Measurements from ENCODE around the gene SPNS2.
"Not testable (repeated sequence)": the region's sequence is repeated elsewhere in the genome, so short reads cannot be mapped to it uniquely, and the experiment has no call there.

SPNS2 gene

DNA sequence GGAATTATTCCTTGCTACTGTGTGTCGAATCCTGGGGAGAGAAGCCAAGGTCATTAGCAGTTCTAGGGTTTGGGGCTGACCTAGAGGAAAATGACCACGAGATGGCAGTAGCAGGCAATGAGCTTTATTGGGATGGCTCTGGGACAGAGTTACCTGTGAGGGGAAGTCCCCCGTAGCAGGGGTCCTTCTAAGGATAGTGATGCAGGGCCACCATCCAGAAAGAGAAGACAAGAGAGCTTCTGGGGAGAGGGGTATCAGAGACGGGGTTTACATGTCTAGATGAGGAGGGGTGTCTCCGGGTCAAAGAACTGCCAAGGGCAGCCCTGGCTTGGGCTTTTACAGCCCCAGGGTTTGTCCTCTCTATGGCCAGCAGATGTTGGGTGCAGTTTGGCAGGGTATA lies 68.1 kb downstream of the SPNS2 start:
- DNase-seq (ENCODE audit: low read depth in 3 of 3), result peak in 2 of 3 experiments; percentile 19 to 49

DNA sequence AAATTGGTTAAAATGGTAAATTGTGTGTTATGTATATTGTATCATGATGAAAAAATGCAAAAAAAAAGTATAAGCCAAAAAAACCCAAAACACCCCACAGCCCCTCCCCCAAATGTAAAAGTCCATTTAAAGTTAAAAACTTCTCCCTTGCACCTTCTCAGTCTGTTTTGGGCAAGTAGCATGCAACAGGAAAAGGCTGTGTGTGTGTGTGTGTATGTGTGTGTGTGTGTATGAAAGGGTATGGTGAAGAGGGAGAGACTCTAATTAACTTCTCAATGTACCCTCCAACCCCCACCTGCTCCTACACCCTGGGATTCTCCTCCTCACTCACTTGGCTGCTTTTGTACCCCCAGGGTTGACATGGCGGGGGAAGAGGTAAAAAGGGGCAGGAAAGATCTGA lies 70.9 kb downstream of the SPNS2 start:
- DNase-seq (ENCODE audit: low read depth in 3 of 3), result no peak

GRCh38 chr17:4572131-4572530 lies 73.5 kb downstream of the SPNS2 start:
- DNase-seq (ENCODE audit: low read depth in 3 of 3), result no peak

DNA sequence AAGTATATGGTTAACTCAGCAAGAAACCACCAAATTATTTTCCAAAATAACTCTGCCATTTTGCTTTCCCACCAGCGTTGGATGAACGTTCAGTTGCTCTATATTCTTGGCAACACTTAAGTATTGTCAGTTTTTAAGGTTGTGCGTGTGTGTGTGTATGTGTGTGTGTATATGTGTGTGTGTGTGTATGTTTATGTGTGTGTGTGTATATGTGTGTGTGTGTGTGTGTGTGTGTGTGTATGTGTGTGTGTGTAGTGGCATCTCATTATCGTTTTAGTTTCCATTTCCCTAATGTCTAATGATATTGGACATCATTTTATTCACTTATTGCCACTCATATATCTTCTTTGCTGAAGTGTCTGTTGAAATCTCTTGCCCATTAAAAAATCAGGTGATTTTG lies 74.4 kb downstream of the SPNS2 start:
- no peak for DNase-seq (ENCODE audit: low read depth in 3 of 3)

GRCh38 chr17:4573669-4574068 lies 75.0 kb downstream of the SPNS2 start:
- DNase-seq (ENCODE audit: low read depth in 3 of 3), result peak; percentile 50 to 67 (median 59)

DNA sequence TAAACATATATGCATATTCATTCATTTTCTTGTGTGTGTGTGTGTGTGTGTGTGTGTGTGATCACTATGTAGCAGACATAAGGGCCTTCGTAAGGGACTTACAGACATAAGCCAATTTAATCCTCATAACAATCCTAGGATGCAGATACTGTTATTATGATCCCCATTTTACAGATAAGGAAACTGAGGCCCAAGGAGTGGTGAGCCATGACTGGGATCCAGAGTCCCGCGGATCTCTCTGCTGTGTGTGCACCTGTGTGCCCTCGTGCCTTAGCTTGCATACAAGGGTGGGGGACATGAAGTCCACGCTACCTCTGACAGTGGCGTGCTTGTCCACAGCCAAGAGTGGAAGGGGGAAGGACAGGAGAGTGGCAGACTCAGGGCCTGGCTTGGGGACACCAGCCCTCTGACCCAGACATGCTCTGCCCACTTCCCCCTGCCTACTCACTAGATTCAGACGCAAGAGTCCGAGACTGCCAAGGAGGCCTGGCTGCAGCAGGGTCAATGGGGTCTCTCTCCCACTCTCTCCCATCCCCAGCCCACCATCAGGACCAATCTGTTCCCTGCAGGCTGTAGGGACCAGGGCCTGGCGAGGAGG lies 75.9 kb downstream of the SPNS2 start:
- no peak for DNase-seq (ENCODE audit: low read depth in 3 of 3)

- no peak for DNase-seq (ENCODE audit: low read depth in 3 of 3)
Observed at GRCh38 chr17:4576161-4576558, 77.5 kb downstream of the SPNS2 start.

- DNase-seq (ENCODE audit: low read depth in 3 of 3), result no peak
Observed at GRCh38 chr17:4576729-4577322, 78.1 kb downstream of the SPNS2 start.

DNA sequence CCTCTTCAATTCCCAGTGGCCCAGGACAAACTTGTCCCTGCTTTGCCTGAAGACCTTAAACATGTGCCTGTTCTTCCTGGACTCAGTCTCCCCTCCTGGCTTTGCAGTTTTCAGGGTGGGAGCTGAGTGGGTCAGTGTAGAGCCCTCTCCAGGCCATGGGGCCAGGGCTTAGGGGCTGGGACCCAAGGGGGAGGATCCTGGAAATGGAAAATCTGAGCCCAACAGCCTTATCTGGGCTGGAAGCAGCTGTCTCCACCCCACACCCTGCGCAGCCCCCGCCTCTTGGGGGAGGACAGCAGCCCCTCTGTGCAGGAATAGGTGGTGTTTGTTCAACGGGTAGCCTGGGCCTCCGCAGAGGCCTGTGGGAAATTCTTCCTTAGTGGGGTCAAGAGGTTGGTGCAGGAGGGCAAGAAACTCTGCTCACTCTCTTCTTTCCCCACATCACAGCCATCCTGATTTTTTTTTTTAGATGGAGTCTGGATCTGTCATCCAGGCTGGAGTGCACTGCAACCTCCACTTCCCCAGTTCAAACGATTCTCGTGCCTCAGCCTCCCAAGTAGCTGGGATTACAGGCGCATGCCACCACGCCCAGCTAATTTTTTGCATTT lies 78.8 kb downstream of the SPNS2 start:
- DNase-seq (ENCODE audit: low read depth in 3 of 3), result no peak

GRCh38 chr17:4578349-4578748 lies 79.7 kb downstream of the SPNS2 start:
- not testable (repeated sequence) for DNase-seq (ENCODE audit: low read depth in 3 of 3)

DNA sequence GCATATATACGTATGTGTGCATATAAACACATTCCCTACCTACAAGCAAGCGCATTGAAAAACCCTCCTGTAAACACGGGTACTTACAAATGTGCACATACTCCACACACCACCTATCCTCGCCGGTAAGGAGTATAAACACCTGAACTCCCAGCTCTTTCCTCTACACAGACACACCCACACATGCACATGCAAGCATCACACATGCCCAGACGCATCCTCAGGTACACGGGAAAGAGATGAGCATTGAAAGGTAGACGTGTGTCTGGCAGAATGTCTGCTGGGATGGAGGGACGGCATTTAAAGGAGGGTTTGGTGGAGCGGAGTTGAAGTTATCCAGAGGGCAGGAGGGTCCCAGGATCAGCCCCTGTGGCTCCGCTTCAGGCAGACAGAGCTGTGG lies 81.0 kb downstream of the SPNS2 start:
- DNase-seq (ENCODE audit: low read depth in 3 of 3), result no peak

GRCh38 chr17:4580291-4580690 lies 81.6 kb downstream of the SPNS2 start:
- DNase-seq (ENCODE audit: low read depth in 3 of 3), result no peak

DNA sequence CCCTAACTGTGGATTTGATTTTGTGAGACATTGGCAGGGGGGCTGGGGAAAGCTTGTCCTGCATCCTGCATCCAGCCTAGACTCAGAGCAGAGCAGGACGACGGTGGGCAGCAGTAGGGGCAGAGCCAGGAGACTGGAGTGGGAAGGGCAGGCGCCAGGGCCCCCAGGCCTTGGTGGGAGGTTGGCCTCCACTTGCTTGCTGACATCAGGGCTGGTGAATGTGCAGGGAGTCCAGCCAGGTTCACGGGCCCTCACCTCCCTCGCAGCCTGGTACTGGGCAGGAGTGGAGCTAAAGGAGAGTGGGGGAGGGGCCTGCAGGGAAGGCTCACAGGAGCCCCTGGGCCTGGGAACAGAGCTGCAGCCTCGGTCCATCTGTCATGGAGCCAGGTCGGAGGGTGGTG lies 83.4 kb downstream of the SPNS2 start:
- DNase-seq (ENCODE audit: low read depth in 3 of 3), result no peak

DNA sequence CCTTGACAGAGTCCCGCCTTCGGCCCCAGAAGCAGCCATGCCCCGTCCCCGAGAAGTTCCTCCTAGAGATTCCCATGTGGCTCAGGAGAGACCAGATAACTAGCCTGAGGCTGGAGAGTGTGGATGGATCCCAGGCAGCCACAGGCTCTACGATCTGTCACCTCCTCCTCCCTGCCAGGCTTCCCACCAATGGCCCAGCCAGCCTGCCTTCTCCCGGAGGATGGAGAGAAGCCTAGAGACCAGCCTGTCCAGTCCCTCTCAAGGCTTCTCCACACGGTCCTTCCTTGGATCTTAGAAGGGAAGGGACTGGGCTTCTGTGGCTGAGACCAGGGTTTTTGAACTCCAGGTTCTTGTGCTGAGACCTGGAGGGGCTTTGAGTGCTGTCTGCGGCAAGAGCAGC lies 84.0 kb downstream of the SPNS2 start:
- no peak for DNase-seq (ENCODE audit: low read depth in 3 of 3)

- DNase-seq (ENCODE audit: low read depth in 3 of 3), result no peak
Observed at GRCh38 chr17:4583206-4583605, 84.5 kb downstream of the SPNS2 start.

- DNase-seq (ENCODE audit: low read depth in 3 of 3), result peak in 1 of 3 experiments; percentile 13
Observed at GRCh38 chr17:4583782-4584100, 85.1 kb downstream of the SPNS2 start.

DNA sequence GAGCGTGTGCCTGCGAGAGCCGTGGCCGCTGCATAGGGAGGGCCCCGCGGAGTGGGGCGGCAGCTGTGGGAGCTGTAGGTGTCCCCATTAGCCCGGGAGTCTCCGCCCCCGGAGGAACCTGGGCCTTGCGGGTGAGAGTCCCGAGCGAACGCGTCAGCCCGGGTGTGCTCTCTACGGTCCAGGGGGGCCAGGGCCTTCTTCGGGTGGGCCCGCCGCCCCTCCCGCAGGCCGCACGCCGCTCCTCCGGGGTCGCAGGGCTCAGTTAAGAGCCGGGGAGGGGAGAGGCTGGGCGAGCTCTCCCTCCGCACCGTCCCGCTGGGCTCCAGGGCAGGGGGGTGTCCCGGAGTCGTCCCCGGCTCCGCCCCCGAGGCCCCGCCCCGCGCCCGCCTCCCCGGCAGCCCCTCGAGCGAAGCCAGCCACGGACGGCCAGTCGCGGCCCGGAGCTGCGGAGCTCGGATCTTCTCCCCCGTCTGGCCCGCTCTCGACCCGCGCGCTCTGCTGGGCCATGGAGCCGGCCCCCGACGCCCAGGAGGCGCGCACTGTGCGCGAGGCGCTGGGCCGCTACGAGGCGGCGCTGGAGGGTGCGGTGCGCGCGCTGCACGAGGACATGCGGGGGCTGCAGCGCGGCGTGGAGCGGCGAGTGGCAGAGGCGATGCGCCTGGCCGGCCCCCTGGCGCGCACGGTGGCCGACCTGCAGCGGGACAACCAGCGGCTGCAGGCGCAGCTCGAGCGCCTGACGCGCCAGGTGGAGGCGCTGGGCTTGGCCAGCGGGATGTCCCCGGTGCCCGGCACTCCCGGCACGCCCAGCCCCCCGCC lies 85.6 kb downstream of the SPNS2 start, which contains the start of gene SMTNL2:
Gene SMTNL2 (plus strand): TSS at position 429 of the 816 bp plus-strand sequence. CDS start 77 bp downstream, at position 506.
- peak in 1 of 3 experiments; percentile 19 for DNase-seq (ENCODE audit: low read depth in 3 of 3)

DNA sequence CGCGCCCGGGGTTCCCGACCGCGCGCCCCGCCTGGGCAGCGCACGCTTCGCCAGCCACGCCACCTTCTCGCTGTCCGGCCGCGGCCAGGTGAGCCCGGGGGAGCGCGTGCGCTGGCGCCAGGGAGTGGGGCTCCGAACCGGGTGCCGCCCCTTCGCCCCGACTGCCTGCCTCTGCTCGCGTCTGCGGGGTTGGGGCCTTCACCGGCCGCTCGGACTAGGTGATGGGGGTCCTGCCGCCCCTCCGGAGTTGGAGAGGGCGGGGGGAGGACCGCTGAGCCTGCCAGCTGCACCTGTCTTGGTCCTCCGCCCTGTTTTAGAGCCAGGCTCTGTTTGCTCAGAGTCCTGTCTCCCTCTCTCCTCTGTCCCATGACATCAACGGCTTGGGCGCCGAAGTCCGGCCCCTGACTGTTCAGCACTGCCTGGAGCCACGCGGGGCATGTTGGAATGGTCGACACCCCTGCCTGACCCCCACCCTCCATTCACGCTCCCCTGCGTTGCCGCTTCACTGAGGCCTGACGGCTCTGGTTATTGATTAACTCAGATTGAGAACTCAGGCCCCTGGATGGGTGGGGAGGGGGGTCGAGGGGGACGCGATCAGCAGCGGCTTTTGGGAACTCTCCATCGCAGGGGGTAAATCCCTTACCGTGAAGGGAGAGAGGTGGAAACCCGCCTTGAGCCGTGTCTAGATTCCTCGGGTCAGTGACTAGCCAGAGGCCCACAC lies 86.4 kb downstream of the SPNS2 start:
- DNase-seq (ENCODE audit: low read depth in 3 of 3), result no peak

GRCh38 chr17:4585638-4585994 lies 86.9 kb downstream of the SPNS2 start:
- no peak for DNase-seq (ENCODE audit: low read depth in 3 of 3)

DNA sequence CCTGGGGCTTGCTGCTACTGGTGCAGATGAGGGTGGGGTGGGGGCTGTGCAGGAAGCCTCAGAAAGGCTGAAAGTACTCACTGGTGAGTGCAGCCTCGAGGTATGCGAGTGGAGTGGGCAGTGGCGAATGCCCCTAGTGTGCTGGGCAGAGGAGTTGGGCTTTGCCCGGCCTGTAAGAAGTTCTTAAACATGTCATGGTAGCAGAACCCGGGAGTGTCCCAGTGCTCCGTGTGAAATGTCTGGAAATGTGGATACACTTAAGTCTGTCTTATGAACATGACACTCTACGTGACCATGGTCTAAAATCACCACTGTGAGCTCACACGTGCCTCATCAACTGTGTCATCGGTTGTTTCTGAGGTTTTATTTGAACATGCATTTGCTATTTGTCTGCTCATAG lies 87.4 kb downstream of the SPNS2 start:
- no peak for DNase-seq (ENCODE audit: low read depth in 3 of 3)

GRCh38 chr17:4587195-4587594 lies 88.5 kb downstream of the SPNS2 start:
- no peak for DNase-seq (ENCODE audit: low read depth in 3 of 3)

DNA sequence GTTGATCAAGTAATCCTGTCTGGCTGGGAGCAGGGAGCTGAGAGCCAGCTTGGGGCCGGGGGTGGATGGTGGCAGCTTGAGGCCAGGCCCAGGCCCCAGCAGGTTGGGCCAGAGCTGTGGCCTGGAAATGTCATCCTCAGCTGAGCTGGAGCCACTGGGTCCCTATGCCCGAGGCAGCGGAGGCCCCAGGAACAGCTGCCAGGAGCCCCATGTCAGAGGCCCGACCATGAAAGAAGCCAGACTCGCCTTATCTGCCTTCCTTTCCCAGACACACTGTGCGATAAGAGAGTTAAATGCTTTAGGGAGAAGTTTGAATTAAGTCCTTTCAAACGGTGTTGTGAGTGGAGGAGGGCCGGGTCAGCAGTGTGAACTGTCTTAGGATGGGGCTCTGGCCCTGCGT lies 89.1 kb downstream of the SPNS2 start:
- DNase-seq (ENCODE audit: low read depth in 3 of 3), result no peak

Data from stimulated activated CD4-positive, alpha-beta T cell treated with anti-CD3 and anti-CD28 coated beads, TNF-alpha, amount 100 ng/mL, for 24 hours (primary cell).